ENCODE results near the gene EIF3D. TPM values are rescaled to one million over a fixed set of nuclear protein-coding genes. Genes with fewer than 3 reads are reported as not detected.
A peak's percentile ranks its signal among the peaks of the same experiment; 100 is the strongest.

Gene EIF3D
- total and polyA plus RNA-seq, 2 of the 13 experiments (the other 11 are each of a cell fraction or from before 2014, with no cell fraction given) = 118 to 274 TPM

GRCh38 chr22:36506637-36507517 is 22.1 kb downstream of the EIF3D start, which contains the start of gene FOXRED2 (continued):
- TF ChIP-seq TRIM22 (IDR thresholded peaks at IDR 0.05) (no peak), ZNF468 (CRISPR knock-in tag; IDR thresholded peaks at IDR 0.05) (peak; percentile 97), ATF7 (IDR thresholded peaks at IDR 0.05) (no peak), ATF7 (CRISPR knock-in tag; IDR thresholded peaks at IDR 0.05) (peak; percentile 58), POLR2AphosphoS2 (IDR thresholded peaks at IDR 0.05; ENCODE audit: low read depth, low read length) (0 out of 2 replicates have a peak, but pooled peaks have one; percentile 38), SMYD3 (CRISPR knock-in tag; IDR thresholded peaks at IDR 0.05) (no peak; the same call in 1 of the 2 replicates), ZNF501 (CRISPR knock-in tag; IDR thresholded peaks at IDR 0.05) (peak; percentile 62), ZNF7 (CRISPR knock-in tag; IDR thresholded peaks at IDR 0.05) (no peak), ZNF296 (CRISPR knock-in tag; conservative IDR thresholded peaks at IDR 0.05) (0 out of 2 replicates have a peak, but pooled peaks have one; percentile 6), ZNF710 (CRISPR knock-in tag; IDR thresholded peaks at IDR 0.05; ENCODE audit: borderline replicate concordance) (peak; percentile 63; the same call in 1 of the 2 replicates), ZFAT (CRISPR knock-in tag; conservative IDR thresholded peaks at IDR 0.05) (no peak; the same call in 1 of the 2 replicates), ZBTB7A (CRISPR knock-in tag; IDR thresholded peaks at IDR 0.05) (peak; percentile 15; the same call in 1 of the 2 replicates), ZNF333 (CRISPR knock-in tag; IDR thresholded peaks at IDR 0.05; ENCODE audit: borderline replicate concordance) (peak; percentile 96), MXI1 (IDR thresholded peaks at IDR 0.05; ENCODE audit: borderline replicate concordance, low read depth, low read length) (peak; percentile 87; the same call in 2 of the 3 replicates), SNRNP70 (IDR thresholded peaks at IDR 0.05; ENCODE audit: low read depth, low read length) (no peak), RBAK (CRISPR knock-in tag; IDR thresholded peaks at IDR 0.05) (no peak), NR1H2 (CRISPR knock-in tag; IDR thresholded peaks at IDR 0.05; ENCODE audit: borderline replicate concordance, low read depth) (0 out of 2 replicates have a peak, but pooled peaks have one; percentile 21), SP140L (CRISPR knock-in tag; IDR thresholded peaks at IDR 0.05; ENCODE audit: borderline replicate concordance) (no peak), THAP9 (CRISPR knock-in tag; IDR thresholded peaks at IDR 0.05; ENCODE audit: borderline replicate concordance) (no peak), ZNF614 (CRISPR knock-in tag; IDR thresholded peaks at IDR 0.05; ENCODE audit: borderline replicate concordance) (peak; percentile 82; the same call in 1 of the 2 replicates)
- TF ChIP-seq, protein P1, sequence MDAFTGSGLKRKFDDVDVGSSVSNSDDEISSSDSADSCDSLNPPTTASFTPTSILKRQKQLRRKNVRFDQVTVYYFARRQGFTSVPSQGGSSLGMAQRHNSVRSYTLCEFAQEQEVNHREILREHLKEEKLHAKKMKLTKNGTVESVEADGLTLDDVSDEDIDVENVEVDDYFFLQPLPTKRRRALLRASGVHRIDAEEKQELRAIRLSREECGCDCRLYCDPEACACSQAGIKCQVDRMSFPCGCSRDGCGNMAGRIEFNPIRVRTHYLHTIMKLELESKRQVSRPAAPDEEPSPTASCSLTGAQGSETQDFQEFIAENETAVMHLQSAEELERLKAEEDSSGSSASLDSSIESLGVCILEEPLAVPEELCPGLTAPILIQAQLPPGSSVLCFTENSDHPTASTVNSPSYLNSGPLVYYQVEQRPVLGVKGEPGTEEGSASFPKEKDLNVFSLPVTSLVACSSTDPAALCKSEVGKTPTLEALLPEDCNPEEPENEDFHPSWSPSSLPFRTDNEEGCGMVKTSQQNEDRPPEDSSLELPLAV (CRISPR knock-in tag; conservative IDR thresholded peaks at IDR 0.05; ENCODE audit: low read depth) = peak; percentile 95
